HepG2 (cell line): ENCODE measurements around the gene RCC1.

Experiments
- CREB1 ChIP-seq, 2 experiments: fragments of 450-650 bp in 1 of 2; IDR thresholded peaks; 2 replicates each; pipeline ENCODE4 v1.6.1; 2016 to 2017; ENCODE audit warnings: control low read depth in 1 of 2, mild to moderate bottlenecking in 1 of 2, missing compliant biosample characterization in 1 of 2, missing genetic modification characterization in 1 of 2
- EZH2 ChIP-seq: conservative IDR thresholded peaks from 2 replicates; pipeline ENCODE4 v1.6.1; 2012; ENCODE audit warnings: mild to moderate bottlenecking, low read depth, low read length, moderate library complexity
- MLX ChIP-seq: IDR thresholded peaks from 2 replicates; pipeline ENCODE4 v1.6.1; 2016
- POLR2A ChIP-seq, 2 experiments: IDR thresholded peaks; 2 replicates each; pipeline ENCODE4 v1.6.1; 2011; ENCODE audit warnings: low read depth in 2 of 2, low read length in 2 of 2, mild to moderate bottlenecking in 1 of 2, moderate library complexity in 1 of 2; ENCODE audit not compliant: insufficient read depth in 1 of 2
- RERE ChIP-seq: IDR thresholded peaks from 2 replicates; pipeline ENCODE4 v1.6.1; 2016; ENCODE audit warnings: low read depth, missing genetic modification reagents, missing compliant biosample characterization
- ZBTB26 ChIP-seq: IDR thresholded peaks from 2 replicates; pipeline ENCODE4 v1.6.1; 2016; ENCODE audit warnings: missing compliant biosample characterization, missing genetic modification reagents, borderline replicate concordance
- ZNF143 ChIP-seq: sonication (generic); formaldehyde crosslinking; IDR thresholded peaks from 2 replicates; pipeline ENCODE4 v1.4.0; 2020; ENCODE audit warnings: missing genetic modification reagents
- ZNF431 ChIP-seq: sonication (generic); formaldehyde crosslinking; IDR thresholded peaks from 2 replicates; pipeline ENCODE4 v1.9.0; 2022; ENCODE audit warnings: missing genetic modification reagents, low read depth, mild to moderate bottlenecking, borderline replicate concordance
- ZNF83 ChIP-seq: sonication (generic); formaldehyde crosslinking; IDR thresholded peaks from 2 replicates; pipeline ENCODE4 v1.4.0; 2020; ENCODE audit warnings: missing genetic modification reagents, mild to moderate bottlenecking, borderline replicate concordance

GRCh38 chr1:28545246-28545628 is 39.4 kb downstream of the RCC1 start:
- no peak for TF ChIP-seq ZBTB26 (CRISPR knock-in tag)
- TF ChIP-seq ZNF431 (CRISPR knock-in tag): no peak
- no peak for TF ChIP-seq ZNF83 (CRISPR knock-in tag)
- TF ChIP-seq RERE (CRISPR knock-in tag): no peak
- no peak for TF ChIP-seq CREB1 (IDR thresholded peaks at IDR 0.05)
- no peak for TF ChIP-seq CREB1 (CRISPR knock-in tag; IDR thresholded peaks at IDR 0.05)
- TF ChIP-seq ZNF143 (CRISPR knock-in tag): no peak
- TF ChIP-seq MLX (CRISPR knock-in tag): no peak
- no peak for TF ChIP-seq EZH2
- no peak for TF ChIP-seq POLR2A (IDR thresholded peaks at IDR 0.05; ENCODE audit: insufficient read depth in 1 of 2, low read depth in 2 of 2, low read length in 2 of 2)
